ENCODE results near the gene APBA3.

DNA sequence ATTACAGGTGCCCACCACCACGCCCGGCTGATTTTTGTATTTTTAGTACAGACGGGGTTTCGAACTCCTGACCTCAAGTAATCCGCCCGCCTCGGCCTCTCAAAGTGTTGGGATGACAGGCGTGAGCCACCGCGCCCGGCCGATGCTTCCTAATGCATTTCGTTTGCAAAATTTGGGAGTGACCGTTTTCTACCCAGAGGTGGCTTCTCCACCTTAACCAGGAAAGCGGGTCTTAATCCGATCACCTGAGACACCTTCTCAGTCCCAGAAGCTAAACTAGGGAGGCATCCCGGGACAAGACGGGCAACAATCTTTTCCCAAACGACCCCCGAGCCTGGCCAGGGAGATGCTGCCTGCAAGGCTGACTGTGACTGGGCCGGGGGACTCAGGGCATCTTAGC, 39.5 kb upstream of the APBA3 start:
- TF ChIP-seq, protein P1, sequence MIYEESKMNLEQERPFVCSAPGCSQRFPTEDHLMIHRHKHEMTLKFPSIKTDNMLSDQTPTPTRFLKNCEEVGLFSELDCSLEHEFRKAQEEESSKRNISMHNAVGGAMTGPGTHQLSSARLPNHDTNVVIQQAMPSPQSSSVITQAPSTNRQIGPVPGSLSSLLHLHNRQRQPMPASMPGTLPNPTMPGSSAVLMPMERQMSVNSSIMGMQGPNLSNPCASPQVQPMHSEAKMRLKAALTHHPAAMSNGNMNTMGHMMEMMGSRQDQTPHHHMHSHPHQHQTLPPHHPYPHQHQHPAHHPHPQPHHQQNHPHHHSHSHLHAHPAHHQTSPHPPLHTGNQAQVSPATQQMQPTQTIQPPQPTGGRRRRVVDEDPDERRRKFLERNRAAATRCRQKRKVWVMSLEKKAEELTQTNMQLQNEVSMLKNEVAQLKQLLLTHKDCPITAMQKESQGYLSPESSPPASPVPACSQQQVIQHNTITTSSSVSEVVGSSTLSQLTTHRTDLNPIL (CRISPR knock-in tag; IDR thresholded peaks at IDR 0.05; ENCODE audit: low read depth): no peak
- TF ChIP-seq ZNF565 (CRISPR knock-in tag; conservative IDR thresholded peaks at IDR 0.05; ENCODE audit: low read depth): no peak
- TF ChIP-seq, protein P2, sequence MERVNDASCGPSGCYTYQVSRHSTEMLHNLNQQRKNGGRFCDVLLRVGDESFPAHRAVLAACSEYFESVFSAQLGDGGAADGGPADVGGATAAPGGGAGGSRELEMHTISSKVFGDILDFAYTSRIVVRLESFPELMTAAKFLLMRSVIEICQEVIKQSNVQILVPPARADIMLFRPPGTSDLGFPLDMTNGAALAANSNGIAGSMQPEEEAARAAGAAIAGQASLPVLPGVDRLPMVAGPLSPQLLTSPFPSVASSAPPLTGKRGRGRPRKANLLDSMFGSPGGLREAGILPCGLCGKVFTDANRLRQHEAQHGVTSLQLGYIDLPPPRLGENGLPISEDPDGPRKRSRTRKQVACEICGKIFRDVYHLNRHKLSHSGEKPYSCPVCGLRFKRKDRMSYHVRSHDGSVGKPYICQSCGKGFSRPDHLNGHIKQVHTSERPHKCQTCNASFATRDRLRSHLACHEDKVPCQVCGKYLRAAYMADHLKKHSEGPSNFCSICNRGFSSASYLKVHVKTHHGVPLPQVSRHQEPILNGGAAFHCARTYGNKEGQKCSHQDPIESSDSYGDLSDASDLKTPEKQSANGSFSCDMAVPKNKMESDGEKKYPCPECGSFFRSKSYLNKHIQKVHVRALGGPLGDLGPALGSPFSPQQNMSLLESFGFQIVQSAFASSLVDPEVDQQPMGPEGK (CRISPR knock-in tag; IDR thresholded peaks at IDR 0.05; ENCODE audit: borderline replicate concordance): no peak
- TF ChIP-seq ZFP30 (CRISPR knock-in tag; IDR thresholded peaks at IDR 0.05): no peak
- TF ChIP-seq SNAI2 (CRISPR knock-in tag; IDR thresholded peaks at IDR 0.05): no peak
- TF ChIP-seq, protein P3, sequence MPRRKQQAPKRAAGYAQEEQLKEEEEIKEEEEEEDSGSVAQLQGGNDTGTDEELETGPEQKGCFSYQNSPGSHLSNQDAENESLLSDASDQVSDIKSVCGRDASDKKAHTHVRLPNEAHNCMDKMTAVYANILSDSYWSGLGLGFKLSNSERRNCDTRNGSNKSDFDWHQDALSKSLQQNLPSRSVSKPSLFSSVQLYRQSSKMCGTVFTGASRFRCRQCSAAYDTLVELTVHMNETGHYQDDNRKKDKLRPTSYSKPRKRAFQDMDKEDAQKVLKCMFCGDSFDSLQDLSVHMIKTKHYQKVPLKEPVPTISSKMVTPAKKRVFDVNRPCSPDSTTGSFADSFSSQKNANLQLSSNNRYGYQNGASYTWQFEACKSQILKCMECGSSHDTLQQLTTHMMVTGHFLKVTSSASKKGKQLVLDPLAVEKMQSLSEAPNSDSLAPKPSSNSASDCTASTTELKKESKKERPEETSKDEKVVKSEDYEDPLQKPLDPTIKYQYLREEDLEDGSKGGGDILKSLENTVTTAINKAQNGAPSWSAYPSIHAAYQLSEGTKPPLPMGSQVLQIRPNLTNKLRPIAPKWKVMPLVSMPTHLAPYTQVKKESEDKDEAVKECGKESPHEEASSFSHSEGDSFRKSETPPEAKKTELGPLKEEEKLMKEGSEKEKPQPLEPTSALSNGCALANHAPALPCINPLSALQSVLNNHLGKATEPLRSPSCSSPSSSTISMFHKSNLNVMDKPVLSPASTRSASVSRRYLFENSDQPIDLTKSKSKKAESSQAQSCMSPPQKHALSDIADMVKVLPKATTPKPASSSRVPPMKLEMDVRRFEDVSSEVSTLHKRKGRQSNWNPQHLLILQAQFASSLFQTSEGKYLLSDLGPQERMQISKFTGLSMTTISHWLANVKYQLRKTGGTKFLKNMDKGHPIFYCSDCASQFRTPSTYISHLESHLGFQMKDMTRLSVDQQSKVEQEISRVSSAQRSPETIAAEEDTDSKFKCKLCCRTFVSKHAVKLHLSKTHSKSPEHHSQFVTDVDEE (CRISPR knock-in tag; IDR thresholded peaks at IDR 0.05): no peak

Data from SK-N-SH treated with all-trans-retinoic acid at 6 μM for 48 hours (cell line).